Activated CD4-positive, alpha-beta T cell treated with anti-CD3 and anti-CD28 coated beads, Interleukin-2, Interleukin-6, amounts not matched to agents 100 ng/mL and 50 ng/mL, durations not matched to agents 16 hours and 8 hours (primary cell): Measurements from ENCODE around the gene WDCP.
"Not testable (repeated sequence)": the region's sequence is repeated elsewhere in the genome, so short reads cannot be mapped to it uniquely, and the experiment has no call there.

Experiments used
- DNase-seq: peaks from one replicate; pipeline ENCODE4 v3.0.0-alpha.2; 2020

Gene WDCP

DNA sequence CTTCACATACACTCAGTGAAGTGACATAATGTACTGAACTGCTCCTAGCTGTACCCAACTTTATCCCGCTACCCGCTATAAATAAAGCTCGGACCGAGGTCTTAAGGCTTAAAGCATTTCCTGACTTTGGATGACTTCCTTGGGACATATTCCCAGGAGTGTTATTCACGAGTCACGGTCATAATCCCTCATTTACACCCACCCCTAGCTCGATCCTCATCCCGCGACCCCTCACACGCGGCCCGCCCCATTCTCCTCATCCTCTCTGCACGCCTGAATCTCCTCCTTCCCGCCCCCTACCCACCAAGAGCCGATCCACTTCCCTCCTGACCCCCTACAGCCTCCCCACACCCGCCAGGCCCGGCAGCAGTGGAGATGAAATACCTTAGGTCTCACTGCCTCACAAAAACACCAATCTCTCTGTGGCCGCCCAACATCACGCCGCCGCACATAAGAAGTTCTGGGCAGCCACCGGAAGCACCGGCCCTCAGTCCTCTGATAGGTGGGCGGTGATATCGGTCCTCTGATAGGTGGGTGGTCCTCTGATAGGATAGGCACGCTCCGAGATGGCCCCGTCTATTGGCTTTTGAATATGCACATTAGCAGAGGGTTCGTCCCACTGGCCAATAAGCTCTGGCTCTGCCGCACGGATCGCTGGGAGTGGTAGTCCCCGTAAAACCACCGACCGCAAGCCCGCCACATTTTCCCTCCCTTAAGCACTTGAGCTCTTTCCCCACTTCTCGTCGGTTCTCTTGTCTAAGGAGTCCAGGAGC, at the start of gene WDCP:
WDCP (minus strand) TSS at position 462 of the 773 bp plus-strand sequence. CDS start 7,897 bp downstream, outside the sequence.
- peak; percentile 98 for DNase-seq

DNA sequence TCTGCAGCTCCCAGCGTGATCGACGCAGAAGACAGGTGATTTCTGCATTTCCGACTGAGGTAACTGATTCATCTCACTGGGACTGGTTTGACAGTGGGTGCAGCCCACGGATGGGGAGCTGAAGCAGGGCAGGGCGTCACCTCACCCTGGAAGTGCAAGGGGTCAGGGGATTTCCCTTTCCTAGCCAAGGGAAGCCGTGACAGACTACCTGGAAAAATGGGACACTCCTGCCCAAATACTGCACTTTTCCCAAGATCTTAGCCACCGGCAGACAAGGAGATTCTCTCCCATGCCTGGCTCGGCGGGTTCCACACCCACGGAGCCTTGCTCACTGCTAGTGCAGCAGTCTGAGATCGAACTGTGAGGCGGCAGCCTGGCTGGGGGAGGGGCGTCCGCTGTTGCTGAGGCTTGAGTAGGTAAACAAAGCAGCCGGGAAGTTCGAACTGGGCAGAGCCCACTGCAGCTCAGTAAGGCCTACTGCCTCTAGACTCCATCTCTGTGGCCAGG, 48.0 kb upstream of the WDCP start:
- not testable (repeated sequence) for DNase-seq

- not testable (repeated sequence) for DNase-seq
Measured at GRCh38 chr2:24093270-24093669, 46.1 kb upstream of the WDCP start.

DNA sequence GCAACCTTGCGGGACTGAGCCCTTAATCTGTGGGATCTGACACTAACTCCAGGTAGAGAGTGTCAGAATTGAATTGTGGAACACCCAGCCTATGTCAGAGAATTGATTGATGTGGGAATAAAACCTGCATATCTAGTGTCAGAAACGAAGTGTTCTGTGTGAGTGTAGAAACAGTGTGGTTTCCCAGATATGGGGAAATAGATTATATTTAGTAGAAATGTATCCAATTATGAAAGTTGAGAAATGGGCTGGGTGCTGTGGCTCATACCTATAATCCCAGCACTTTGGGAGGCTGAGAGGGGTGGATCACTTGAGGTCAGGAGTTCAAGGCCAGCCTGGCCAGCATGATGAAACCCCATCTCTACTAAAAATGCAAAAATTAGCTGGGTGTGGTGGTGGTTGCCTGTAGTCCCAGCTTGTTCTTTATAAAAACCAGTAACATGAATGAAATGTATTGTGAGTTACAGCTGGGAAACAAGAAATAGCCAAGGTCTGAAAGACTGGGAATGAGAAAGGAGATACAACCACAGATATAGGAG, 41.7 kb upstream of the WDCP start:
- no peak for DNase-seq

GRCh38 chr2:24087032-24087431, 39.8 kb upstream of the WDCP start:
- DNase-seq = no peak

DNA sequence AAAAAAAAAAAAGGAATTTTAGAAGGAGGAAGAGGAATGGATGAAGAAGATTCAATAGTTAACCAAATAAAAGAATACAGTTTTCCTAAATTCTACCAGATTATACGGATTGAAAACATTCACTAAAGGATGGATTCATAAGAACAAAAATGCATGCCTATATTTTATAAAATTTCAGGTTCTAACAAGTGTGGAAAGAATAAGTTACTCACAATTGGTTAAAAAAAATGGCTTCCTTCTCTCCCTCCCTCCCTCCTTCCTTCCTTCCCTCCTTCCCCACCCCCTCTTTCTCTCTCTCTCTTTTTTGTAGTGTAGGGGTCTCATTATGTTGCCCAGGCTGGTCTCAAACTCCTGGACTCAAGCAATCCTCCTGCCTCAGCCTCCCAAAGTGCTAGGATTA, 39.0 kb upstream of the WDCP start:
- no peak for DNase-seq

GRCh38 chr2:24085200-24085489, 38.0 kb upstream of the WDCP start:
- no peak for DNase-seq

DNA sequence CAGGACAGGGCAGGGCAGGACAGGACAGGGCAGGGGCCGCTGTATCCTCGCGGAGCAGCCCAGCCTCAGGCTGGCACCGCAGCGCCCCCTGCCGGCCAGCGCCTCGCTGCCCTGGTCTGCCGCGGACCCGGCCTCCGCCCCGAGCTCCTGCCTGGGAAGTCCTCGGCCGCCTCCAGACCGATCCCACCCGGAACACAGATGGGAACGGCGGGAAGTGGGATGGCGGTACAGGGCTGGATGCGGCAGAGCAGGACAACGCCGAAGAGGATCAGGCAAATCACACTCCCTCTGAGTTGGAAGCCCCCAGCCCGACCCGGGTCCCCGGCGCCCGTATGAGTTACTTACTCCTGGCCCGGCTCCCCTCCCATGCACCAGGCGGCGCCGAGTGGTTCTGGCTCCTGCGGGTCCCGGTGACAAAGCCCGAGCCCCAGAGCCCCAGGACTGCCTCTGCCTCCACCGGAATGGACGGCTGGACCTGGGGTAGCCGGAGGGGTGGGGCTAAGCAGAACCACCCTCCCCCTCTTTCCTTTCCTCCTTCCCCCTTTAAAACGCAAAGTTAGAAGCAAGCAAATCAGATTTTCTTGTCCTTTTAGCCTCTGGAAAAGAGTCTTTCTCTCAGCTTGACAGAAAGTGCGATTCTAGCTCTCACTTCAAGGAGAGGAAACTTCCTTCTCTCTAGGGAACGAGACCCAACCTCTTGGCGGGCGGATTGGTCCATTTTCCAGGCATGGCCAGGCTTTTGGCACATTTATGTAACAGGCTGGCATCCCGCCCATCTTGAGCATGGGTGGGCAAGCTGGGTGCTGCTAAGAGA, 37.4 kb upstream of the WDCP start, which contains the start of gene TP53I3:
TP53I3 (minus strand) TSS at position 449 of the 814 bp plus-strand sequence. CDS start 508 bp downstream, outside the sequence.
- DNase-seq = peak; percentile 89

DNA sequence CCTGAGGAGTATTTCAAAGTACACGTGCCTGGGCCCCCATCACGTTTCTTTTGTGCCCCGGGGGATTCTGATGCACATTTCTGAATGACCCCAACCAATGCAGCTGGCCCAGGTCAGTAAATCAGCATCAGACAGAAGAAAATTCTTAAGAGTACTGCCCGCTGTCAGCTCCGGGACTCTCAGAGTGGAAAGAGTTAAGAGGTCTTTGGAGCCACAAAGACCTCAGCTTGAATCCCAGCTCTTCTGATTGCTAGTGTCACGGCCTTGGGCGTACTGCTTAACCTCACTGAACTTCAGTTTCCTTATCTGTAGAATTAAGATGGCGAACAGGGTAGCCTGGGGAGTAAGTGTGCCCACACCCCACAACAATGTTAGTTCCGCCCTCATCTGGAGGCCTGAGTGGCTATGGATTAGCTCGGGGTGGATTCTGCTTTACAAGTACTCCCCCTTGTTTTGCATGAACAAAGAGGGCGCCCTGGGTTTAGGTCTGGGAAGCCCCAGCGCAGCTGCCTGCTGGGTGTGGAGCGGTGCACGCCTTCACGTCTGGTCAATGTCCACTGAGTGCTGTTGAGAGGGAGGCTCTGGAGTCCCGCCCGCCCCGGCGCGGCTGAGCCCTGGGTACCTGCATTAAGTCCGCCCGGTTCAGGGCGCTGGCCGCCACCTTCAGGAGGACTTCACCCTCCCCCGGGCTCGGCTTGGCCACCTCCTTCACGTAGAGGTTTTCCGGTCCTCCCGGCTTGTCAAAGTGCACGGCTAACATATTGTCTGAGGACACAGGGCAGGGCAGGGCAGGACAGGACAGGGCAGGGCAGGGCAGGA, 36.6 kb upstream of the WDCP start:
- DNase-seq = peak; percentile 63

GRCh38 chr2:24082787-24083566, 35.8 kb upstream of the WDCP start:
- DNase-seq = no peak

GRCh38 chr2:24080701-24081100, 33.5 kb upstream of the WDCP start:
- no peak for DNase-seq

DNA sequence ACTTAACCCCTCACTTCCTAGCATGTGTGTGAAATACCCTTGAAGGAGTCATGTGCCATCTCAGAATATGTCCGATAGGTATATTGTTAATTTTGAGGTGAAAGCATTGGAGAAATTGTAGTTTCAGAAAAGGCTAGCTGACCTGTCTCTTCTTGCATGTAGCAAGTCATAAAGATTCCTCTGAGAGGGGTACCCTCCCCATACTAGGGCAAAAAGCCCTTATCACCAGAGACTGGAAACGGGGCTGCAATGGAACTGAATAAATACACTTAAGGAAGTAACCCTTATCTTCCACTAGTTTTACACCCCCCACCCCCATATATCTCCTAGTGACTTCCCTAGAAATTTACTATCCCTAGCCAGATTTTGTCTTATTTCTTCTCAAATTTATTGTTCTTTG, 30.7 kb upstream of the WDCP start:
- DNase-seq = no peak

DNA sequence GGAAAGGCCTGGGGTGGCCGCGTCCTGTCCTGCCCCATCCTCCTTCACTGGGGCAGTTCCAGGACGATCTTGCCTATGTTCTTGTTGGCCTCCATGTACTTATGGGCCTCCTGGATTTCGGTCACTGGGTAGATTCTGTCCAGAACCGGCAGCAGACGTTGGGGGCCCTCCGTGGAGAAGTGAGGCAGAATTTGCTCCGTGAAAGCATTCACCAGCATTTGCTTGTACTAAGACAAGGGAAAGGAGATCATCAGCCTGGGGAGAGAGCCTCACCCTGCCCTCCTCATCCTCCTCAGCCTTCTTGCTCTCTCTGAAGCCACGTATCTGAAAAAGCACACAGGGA, 30.3 kb upstream of the WDCP start:
- no peak for DNase-seq

DNA sequence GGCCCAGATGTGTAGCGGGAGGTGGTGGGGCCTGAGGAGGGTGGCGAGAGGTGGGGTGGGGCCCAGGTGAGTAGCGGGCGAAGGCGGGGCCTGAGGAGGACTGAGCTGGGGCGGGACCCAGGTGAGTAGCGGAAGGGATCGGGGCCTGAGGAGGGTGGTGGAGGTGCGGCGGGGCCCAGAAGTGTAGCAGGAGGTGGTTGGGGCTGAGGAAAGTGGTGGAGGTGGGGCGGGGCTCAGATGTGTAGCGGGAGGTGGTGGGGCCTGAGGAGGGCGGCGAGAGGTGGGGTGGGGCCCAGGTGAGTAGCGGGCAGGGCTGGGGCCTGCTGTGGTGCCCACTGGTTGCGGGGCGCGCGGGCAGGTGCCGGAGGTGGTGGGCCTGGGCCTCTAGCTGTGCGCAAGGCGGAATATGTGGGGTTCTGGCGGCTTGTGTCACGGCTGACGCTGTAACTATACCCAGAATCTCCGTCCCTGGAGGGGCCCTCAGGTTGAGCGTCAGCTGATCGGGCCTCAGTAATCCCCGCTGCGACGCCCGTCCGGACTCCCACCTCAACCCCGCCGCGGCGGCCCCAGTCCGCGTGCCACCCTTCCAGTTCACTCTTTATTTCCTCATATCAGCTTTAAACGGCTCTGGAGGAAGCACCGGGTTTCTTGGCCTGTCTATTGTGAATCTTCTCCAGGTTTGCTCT, 29.8 kb upstream of the WDCP start:
- no peak for DNase-seq

DNA sequence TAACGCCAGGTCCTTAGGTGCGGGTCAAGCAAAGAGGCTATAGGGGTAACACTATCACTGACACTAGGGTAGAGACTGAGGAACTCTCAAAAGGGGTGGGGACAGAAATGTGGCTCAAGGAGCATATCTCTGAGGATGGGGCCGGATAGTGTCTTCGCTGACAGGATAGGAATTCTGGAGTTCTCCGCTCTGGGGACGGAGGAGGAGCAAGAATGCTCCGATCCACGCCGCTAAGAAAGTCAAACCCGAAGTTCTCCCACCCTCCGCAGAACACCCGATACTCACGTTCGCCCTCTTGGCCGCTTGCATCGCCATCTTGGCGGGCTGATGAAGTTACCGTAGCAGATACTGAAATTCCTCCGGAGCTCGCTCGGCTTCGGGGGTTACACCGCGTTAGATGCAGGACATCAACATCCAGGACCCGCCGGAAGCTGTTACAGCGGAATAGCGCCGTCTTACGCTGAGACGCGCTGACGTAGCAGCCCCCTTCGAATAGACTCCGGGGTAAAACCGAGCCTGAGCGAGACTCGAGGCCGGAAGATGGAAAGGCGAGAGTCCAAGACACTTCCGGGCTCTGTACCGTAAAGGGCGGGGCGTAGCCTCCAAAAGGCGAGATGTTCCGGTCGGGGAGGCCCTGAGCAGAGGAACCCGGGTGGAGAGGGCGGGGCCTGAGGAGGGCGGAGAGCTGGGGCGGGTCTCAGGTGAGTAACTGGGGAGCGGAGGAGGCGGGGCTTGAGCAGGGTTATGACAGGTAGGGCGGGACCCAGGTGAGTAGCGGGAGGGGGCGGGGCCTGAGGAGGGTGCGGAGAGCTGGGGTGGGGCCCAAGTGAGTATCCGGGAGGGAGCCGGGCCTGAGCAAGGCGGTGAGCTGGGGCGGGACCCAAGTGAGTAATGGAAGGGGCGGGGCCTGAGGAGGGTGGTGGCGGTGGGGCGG, 29.0 kb upstream of the WDCP start, which contains the start of gene SF3B6:
SF3B6 (minus strand) TSS at position 412 of the 934 bp plus-strand sequence; CDS start at position 315, 97 bp downstream.
- peak; percentile 99 for DNase-seq

- no peak for DNase-seq
Measured at GRCh38 chr2:24075259-24075658, 28.1 kb upstream of the WDCP start.

GRCh38 chr2:24073816-24074215, 26.6 kb upstream of the WDCP start:
- peak; percentile 36 for DNase-seq

- no peak for DNase-seq
Measured at GRCh38 chr2:24072259-24072658, 25.1 kb upstream of the WDCP start.

DNA sequence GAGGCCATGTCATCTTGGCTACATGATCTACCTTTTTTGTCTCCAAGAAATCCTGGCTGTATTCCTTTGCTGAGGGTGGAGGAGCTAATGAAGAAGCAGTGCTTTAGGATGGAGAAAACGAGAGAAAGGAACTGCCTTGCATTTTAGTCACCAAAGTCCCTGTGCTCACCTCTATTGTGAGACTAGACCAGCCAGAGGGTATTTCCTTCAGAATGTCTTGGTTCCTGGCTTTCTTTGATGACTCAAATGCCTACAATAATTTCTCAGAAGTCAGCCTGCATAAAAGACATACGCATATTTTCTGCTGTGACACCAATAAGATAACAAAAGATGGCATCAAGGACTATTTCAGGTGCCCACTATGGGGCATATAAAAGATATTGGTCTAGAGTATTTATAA, 18.1 kb upstream of the WDCP start:
- peak; percentile 7 for DNase-seq
